Prostate gland (tissue), 2 donors: ENCODE measurements around the gene PAPPA. TPM values are rescaled to one million over a fixed set of nuclear protein-coding genes. Genes with fewer than 3 reads are reported as not detected.

ENCODE experiments used
- DNase-seq: peaks from one replicate; pipeline ENCODE4 v3.0.0-alpha.2; 2019; ENCODE audit warnings: low spot score
- H3K27ac ChIP-seq, 2 donors: fragments of 200-600 bp; sonication (generic); 2 replicates each; pipeline ENCODE4 v1.5.1; 2017 to 2019
- H3K27me3 ChIP-seq: fragments of 200-600 bp; sonication (generic); replicated peaks from 2 replicates; pipeline ENCODE4 v1.5.1; 2019; ENCODE audit not compliant: insufficient read depth
- H3K36me3 ChIP-seq, 2 donors: fragments of 200-600 bp; sonication (generic); 1 replicate in 1 of 2; 2 replicates in 1 of 2; pipeline versions ENCODE4 v1.5.1 to v1.8.1; 2017 to 2019
- H3K4me1 ChIP-seq: fragments of 200-600 bp; sonication (generic); replicated peaks from 2 replicates; pipeline ENCODE4 v1.5.1; 2019
- H3K4me3 ChIP-seq, 2 donors: fragments of 200-600 bp; sonication (generic); 2 replicates each; pipeline ENCODE4 v1.5.1; 2017 to 2019
- H3K9me3 ChIP-seq: fragments of 200-600 bp; sonication (generic); 2 replicates; pipeline ENCODE4 v1.5.1; 2017
- POLR2A ChIP-seq: fragments of 450-650 bp; IDR thresholded peaks from one replicate; pipeline ENCODE4 v1.6.1; 2016; ENCODE audit warnings: antibody characterized with exemption, mild to moderate bottlenecking
- POLR2AphosphoS5 ChIP-seq: sonication (generic); formaldehyde crosslinking; IDR thresholded peaks from one replicate; pipeline ENCODE4 v1.6.1; 2017; ENCODE audit warnings: antibody characterized with exemption
- WGBS: methylation state at CpG from one replicate; pipeline ENCODE4 v1.1.5; 2018; 5-methylcytosine and 5-hydroxymethylcytosine counted together
- intact Hi-C: fragments of 100-400 bp; cut with DNase I; formaldehyde crosslinking; loops from one replicate; pipeline ENCODE4 v1.14.2; 2022
- total RNA-seq, 2 donors: library from RNA; depleted of rRNA; stranded (reverse); fragments of >200 nt; gene quantifications; one replicate each; pipeline ENCODE4 v1.1.0, GENCODE V29; 2016
- TF ChIP-seq, protein P1 (sequence below), 4 experiments: fragments of 200-600 bp in 2 of 4; fragments of 450-650 bp in 2 of 4; sonication (generic) in 2 of 4; IDR thresholded peaks; 1 replicate in 3 of 4; 2 replicates in 1 of 4; pipeline ENCODE4 v1.5.1; 2016 to 2019; ENCODE audit warnings: antibody characterized with exemption in 4 of 4, mild to moderate bottlenecking in 2 of 4, moderate library complexity in 2 of 4

The PAPPA gene
- total RNA-seq, 2 donors from 2014 or later = 0.27 to 1.8 TPM

DNA sequence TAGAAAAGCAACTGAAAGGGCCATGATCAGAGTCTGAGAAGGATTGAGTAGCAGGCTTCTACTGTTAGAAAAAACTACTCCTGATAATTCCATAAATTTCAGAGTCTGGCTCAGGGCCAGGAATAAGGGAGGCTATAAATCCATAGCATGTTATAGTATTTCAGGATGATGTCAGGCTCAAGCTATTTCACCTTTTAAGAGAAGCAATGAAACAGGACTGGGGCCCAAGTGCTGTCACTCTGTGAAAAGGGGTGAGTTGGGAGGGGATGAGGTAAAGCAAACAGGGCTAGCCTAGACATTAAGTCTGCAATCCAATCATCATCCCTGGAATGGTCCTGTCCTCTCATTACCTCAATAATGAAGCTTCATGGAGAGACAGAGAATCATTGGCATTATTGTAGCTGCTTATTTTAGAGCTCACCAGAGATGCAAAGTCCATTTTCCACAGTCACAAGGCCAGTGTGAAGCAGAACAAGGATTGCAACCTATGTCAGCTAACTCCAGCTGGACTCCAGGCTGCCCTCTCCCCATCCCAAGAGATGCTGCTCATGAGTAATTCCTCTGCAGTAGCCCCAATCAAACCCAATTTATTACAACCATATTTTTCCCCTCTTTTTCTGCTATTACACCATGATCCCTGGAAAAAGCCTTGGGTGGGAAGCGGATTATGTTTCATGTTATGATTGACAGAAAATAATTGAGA is 56.0 kb downstream of the PAPPA start:
- H3K4me1 ChIP-seq = no peaks in the 10 kb centered on the region
- no peak overlapping the region for H3K27ac ChIP-seq
- no peaks in the 10 kb centered on the region for H3K27me3 ChIP-seq
- H3K9me3 ChIP-seq = no peaks in the 10 kb centered on the region
- intact Hi-C loops = no loop called here
- no peak overlapping the region for H3K4me3 ChIP-seq
- WGBS = 92% methylated on average over 1 of the region's 1 CpG
- TF ChIP-seq, protein P1, sequence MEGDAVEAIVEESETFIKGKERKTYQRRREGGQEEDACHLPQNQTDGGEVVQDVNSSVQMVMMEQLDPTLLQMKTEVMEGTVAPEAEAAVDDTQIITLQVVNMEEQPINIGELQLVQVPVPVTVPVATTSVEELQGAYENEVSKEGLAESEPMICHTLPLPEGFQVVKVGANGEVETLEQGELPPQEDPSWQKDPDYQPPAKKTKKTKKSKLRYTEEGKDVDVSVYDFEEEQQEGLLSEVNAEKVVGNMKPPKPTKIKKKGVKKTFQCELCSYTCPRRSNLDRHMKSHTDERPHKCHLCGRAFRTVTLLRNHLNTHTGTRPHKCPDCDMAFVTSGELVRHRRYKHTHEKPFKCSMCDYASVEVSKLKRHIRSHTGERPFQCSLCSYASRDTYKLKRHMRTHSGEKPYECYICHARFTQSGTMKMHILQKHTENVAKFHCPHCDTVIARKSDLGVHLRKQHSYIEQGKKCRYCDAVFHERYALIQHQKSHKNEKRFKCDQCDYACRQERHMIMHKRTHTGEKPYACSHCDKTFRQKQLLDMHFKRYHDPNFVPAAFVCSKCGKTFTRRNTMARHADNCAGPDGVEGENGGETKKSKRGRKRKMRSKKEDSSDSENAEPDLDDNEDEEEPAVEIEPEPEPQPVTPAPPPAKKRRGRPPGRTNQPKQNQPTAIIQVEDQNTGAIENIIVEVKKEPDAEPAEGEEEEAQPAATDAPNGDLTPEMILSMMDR (IDR thresholded peaks at IDR 0.05) = no peak
- TF ChIP-seq POLR2AphosphoS5 (no peak), POLR2A (no peak)
- H3K36me3 ChIP-seq = no peaks in the 10 kb centered on the region
- no peak for DNase-seq

DNA sequence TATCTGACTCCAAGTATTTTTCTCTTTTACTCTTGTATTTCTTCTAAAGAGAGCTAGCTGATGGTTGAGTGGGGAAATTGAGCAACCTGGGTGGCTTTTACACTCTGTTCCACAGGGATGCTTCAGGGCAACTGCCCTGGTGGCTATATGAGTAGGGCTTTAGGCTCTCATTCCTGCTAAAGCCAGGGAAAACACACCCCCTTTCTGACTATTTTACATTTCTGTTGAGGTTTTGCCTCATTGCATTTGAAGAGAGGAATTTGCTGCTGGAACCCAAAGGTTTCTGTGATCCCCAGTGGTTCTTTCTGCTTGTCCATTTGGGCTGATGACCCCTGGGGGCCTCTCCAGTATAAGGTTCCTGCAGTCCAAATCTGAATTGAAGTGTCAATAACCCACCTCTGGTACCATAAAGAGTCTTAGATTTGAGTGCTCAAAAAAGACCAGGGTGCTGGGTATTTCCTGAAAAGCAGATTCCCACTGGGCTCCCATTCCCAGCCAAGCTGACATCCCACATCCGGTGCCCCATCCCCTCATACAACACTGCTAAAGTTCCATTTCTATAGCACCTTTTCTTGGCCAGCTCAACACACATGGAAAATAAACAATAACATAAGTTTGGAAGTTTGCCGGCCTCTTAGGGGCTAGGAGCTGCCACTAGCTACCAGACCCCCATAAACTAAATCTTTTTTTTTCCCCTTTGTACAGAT is 59.5 kb downstream of the PAPPA start:
- 75% methylated on average over 2 of the region's 2 CpGs for WGBS

DNA sequence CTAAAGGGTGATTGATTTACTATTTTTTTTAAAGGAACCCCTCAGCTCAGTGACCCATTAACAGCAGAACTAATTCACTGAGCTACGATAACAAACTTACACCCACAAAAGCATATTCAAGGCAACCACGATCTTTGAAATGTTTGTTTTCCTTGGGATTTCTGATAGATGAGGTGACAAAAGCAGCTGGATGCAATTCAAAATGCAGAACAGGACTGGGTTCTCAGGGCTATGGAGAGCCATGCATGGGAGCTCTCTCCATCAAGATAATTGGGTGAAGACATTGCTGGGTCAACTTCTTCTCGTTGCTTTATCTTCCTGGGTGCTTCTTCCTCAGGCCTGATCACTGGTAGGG is 60.1 kb downstream of the PAPPA start:
- 56% methylated on average over 3 of the region's 3 CpGs for WGBS
- no peaks in the 10 kb centered on the region for H3K27me3 ChIP-seq
- no peaks in the 10 kb centered on the region for H3K36me3 ChIP-seq
- no peaks in the 10 kb centered on the region for H3K4me1 ChIP-seq
- DNase-seq = no peak
- TF ChIP-seq, protein P1 (IDR thresholded peaks at IDR 0.05) = no peak
- TF ChIP-seq POLR2AphosphoS5 = no peak
- TF ChIP-seq POLR2A = no peak
- H3K4me3 ChIP-seq = no peak overlapping the region
- intact Hi-C loops = no loop called here
- H3K27ac ChIP-seq = no peak overlapping the region
- no peaks in the 10 kb centered on the region for H3K9me3 ChIP-seq

More for the DNA sequence above, 59.5 kb downstream of the PAPPA start:
- no peak overlapping the region for H3K27ac ChIP-seq
- H3K9me3 ChIP-seq = no peaks in the 10 kb centered on the region
- H3K36me3 ChIP-seq = no peaks in the 10 kb centered on the region
- intact Hi-C loops = no loop called here
- DNase-seq = no peak
- H3K4me1 ChIP-seq = no peaks in the 10 kb centered on the region
- H3K4me3 ChIP-seq = no peak overlapping the region
- H3K27me3 ChIP-seq = no peaks in the 10 kb centered on the region
- TF ChIP-seq POLR2A (no peak), POLR2AphosphoS5 (no peak)
- TF ChIP-seq, protein P1 (IDR thresholded peaks at IDR 0.05) = no peak

DNA sequence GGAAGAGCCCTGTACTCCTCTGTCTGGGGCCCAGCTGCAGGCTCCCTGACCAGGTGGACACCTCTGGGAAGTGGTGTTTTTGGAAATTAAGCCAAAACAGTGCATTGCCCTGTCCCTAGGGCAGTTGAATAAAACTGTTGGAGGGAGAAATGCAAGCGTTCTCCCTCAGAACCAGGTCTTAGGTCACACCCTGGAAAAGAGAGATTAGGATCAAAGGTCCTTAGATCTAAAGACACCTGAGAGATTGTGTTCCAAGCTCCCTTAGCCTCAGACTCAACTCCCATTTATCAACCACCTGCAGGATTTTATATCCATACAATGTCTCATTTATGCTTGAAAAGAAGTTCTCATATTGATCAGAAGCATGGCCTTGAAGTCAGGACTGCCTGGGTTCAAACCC is 64.8 kb downstream of the PAPPA start:
- no peak overlapping the region for H3K27ac ChIP-seq
- H3K36me3 ChIP-seq = no peaks in the 10 kb centered on the region
- DNase-seq = no peak
- H3K4me3 ChIP-seq = no peak overlapping the region
- no peak for TF ChIP-seq POLR2AphosphoS5
- TF ChIP-seq, protein P1 (IDR thresholded peaks at IDR 0.05) = no peak
- no peak for TF ChIP-seq POLR2A
- intact Hi-C loops = no loop called here
- H3K27me3 ChIP-seq = no peaks in the 10 kb centered on the region
- no peaks in the 10 kb centered on the region for H3K9me3 ChIP-seq
- 39% methylated on average over 1 of the region's 1 CpG for WGBS
- H3K4me1 ChIP-seq = no peaks in the 10 kb centered on the region

DNA sequence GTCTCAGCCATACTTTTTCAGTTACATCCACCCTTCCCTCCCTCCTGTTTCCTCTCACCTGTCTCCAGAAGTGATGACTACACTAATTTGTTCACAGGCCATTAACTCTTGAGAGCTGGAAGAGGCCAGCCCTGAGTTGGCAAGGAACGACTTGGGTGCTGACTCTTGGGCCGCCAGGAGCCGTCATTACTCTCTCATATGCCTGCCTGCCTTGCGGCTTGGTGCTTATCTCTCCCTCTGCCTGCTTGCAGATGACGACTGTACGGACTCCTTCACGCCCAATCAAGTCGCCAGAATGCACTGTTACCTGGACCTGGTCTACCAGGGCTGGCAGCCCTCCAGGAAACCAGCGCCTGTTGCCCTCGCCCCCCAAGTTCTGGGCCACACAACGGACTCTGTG is 66.1 kb downstream of the PAPPA start:
- 72% methylated on average over 11 of the region's 11 CpGs for WGBS
- Histone ChIP-seq H3K36me3 (no peaks in the 10 kb centered on the region), H3K27me3 (no peaks in the 10 kb centered on the region), H3K4me3 (no peak overlapping the region), H3K4me1 (no peaks in the 10 kb centered on the region), H3K9me3 (no peaks in the 10 kb centered on the region), H3K27ac (no peak overlapping the region)
- intact Hi-C loops = no loop called here
- DNase-seq = no peak
- TF ChIP-seq, protein P1 (IDR thresholded peaks at IDR 0.05) = no peak
- TF ChIP-seq POLR2AphosphoS5 = no peak
- no peak for TF ChIP-seq POLR2A
